SK-N-SH treated with all-trans-retinoic acid at 6 μM for 48 hours (cell line): ENCODE data around the gene SLC6A19.

Experiments used
- ISL1 ChIP-seq: fragments of 250-450 bp; sonication (Bioruptor Pico); IDR thresholded peaks from 2 replicates; pipeline ENCODE4 v2.1.2; 2022; ENCODE audit warnings: mild to moderate bottlenecking, moderate library complexity
- OSR1 ChIP-seq: fragments of 250-450 bp; sonication (Bioruptor Pico); IDR thresholded peaks from 2 replicates; pipeline ENCODE4 v1.8.0; 2022; ENCODE audit warnings: moderate library complexity, mild to moderate bottlenecking, inconsistent platforms
- PPARA ChIP-seq: fragments of 250-450 bp; sonication (Bioruptor Pico); IDR thresholded peaks from 2 replicates; pipeline ENCODE4 v1.5.0; 2020; ENCODE audit warnings: mild to moderate bottlenecking, borderline replicate concordance
- RARB ChIP-seq: fragments of 250-450 bp; sonication (Bioruptor Pico); IDR thresholded peaks from 2 replicates; pipeline ENCODE4 v1.8.0; 2021; ENCODE audit warnings: mild to moderate bottlenecking, moderate library complexity
- TCF4 ChIP-seq: fragments of 250-450 bp; sonication (Bioruptor Pico); IDR thresholded peaks from 2 replicates; pipeline ENCODE4 v1.8.0; 2021; ENCODE audit warnings: mild to moderate bottlenecking, moderate library complexity, borderline replicate concordance
- ZC3H10 ChIP-seq: fragments of 250-450 bp; sonication (Bioruptor Pico); IDR thresholded peaks from 2 replicates; pipeline ENCODE4 v1.5.1; 2021; ENCODE audit warnings: mild to moderate bottlenecking, moderate library complexity
- ZFP30 ChIP-seq: fragments of 450-650 bp; formaldehyde crosslinking; IDR thresholded peaks from 2 replicates; pipeline ENCODE4 v1.5.0; 2022; ENCODE audit warnings: mild to moderate bottlenecking, moderate library complexity
- ZNF70 ChIP-seq: fragments of 450-650 bp; formaldehyde crosslinking; IDR thresholded peaks from 2 replicates; pipeline ENCODE4 v1.5.0; 2020; ENCODE audit warnings: mild to moderate bottlenecking, moderate library complexity
- TF ChIP-seq, protein P1 (sequence below): fragments of 250-450 bp; sonication (Bioruptor Pico); IDR thresholded peaks from 2 replicates; pipeline ENCODE4 v1.8.0; 2020; ENCODE audit warnings: mild to moderate bottlenecking, moderate library complexity, borderline replicate concordance

GRCh38 chr5:1175015-1175414 lies 26.4 kb upstream of the SLC6A19 start:
- TF ChIP-seq RARB (CRISPR knock-in tag) = no peak
- no peak for TF ChIP-seq OSR1 (CRISPR knock-in tag)
- TF ChIP-seq PPARA = no peak
- no peak for TF ChIP-seq TCF4 (CRISPR knock-in tag)
- TF ChIP-seq, protein P1, sequence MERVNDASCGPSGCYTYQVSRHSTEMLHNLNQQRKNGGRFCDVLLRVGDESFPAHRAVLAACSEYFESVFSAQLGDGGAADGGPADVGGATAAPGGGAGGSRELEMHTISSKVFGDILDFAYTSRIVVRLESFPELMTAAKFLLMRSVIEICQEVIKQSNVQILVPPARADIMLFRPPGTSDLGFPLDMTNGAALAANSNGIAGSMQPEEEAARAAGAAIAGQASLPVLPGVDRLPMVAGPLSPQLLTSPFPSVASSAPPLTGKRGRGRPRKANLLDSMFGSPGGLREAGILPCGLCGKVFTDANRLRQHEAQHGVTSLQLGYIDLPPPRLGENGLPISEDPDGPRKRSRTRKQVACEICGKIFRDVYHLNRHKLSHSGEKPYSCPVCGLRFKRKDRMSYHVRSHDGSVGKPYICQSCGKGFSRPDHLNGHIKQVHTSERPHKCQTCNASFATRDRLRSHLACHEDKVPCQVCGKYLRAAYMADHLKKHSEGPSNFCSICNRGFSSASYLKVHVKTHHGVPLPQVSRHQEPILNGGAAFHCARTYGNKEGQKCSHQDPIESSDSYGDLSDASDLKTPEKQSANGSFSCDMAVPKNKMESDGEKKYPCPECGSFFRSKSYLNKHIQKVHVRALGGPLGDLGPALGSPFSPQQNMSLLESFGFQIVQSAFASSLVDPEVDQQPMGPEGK (CRISPR knock-in tag) = no peak
- no peak for TF ChIP-seq ZC3H10
- TF ChIP-seq ZFP30 (CRISPR knock-in tag) = no peak
- no peak for TF ChIP-seq ISL1
- TF ChIP-seq ZNF70 (CRISPR knock-in tag) = no peak
